Hematopoietic multipotent progenitor cell treated with erythropoietin and hydrocortisone succinate and interleukin-3 and kit ligand, for 8 days (in vitro differentiated cells): ENCODE results near the gene PKNOX1.
"Not testable (repeated sequence)": the region's sequence is repeated elsewhere in the genome, so short reads cannot be mapped to it uniquely, and the experiment has no call there.

Experiments
- DNase-seq: peaks from one replicate; pipeline ENCODE4 v3.0.0-alpha.2; 2015

PKNOX1 gene

DNA sequence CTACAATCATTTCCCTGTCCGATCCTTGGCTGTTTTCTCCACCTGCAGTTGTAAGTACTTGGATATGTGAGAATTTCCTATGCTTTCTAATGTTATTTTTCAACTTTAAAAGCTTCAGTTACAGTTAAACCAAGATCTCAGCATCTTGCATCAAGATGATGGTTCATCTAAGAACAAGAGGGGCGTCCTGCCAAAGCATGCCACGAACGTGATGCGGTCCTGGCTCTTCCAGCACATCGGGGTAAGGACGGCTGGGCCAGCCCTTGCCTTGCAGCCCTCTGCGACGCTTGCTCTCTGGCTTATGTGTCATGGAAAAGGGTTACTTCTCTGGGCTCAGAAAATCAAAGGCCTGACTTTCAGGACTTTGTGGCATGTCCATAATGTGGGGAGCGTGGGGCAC lies 46.8 kb downstream of the PKNOX1 start:
- DNase-seq = no peak

DNA sequence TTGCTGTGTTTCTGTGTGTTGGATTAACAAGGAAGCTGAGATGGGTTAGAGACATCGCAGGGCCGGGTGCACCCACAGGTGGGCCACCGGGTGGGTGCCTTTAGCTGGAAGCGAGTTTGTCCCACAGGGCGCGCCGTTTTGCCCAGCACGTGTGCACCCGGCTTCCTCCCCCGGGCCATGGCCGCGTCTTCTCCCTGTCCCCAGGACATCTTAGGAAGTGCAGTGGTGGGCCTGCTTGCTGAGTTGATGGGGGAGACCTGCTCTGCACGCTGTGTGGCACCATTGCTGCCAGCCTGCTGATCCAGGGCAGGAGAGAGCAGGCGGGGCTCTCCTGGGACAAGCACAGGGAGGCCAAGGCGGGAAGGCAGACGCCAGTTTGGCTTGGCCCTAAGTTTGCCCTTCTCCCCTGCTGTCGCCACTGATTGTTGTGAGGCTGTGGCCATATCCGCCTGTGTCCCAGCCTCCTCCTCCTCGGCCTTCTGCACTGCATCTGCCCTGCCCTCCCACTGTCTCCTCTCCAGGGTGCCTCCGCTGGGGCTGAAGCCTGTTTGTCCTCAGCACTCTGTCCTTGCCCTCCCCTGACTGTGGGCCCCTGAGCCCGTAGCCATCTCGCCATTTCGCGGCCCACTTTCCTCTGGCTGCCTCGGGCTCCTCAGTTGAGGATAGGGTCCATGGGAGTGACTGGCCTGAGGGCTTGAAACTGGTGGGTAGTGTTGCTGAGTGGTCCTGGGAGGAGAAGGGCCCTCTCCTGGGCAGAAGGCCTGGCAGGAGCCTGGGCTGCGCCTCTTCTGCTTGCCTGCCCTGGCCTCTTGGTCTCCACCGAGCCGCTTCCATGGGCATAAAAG lies 47.6 kb downstream of the PKNOX1 start:
- no peak for DNase-seq

DNA sequence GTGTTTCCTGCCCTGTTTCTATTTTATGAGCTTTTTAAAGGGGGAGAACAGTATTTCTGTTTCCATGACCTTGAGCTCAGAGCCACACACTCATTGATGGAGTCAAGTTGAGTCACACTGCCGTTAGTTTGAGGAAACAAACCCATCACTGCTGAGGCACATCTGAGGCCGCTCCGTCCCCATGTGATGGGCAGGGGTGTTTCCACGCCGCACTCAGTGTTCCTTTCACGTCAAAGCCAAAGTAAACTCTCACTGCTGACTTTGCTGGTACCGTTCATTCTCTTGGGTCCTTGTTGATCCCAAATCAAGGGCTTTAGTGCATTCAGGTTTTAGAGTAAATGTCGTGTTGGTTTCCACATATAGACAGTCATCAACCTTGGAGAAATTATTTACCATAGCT lies 48.8 kb downstream of the PKNOX1 start:
- no peak for DNase-seq

DNA sequence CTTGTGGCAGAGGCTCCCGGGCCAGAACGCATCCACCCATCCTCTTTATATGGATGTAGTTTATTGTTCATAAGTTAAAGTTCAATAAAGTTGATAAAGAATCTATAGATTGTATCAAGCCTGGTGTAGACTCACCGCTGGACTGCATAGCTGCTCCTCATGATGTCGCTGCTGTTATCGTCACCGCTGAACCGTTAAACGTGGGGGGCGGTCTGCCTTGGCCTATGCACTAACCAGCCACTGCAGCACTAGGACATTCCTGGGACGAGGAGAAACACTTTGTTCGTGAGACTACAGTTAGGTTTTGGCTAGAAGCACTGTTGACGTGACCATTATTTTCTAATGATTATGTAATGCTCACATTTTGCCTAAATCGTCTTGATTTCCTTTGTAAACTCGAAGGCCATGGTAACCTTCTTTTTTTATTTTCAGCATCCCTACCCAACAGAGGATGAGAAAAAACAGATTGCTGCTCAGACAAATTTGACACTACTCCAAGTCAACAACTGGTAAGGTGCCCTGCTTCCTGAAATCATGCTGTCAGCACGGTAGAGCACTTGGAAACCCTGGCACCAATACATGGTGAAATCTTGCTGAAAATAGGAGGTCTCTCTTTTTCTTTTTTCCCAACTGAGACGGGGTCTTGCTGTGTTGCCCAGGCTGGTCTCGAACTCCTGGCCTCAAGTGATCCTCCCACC lies 50.2 kb downstream of the PKNOX1 start:
- DNase-seq = no peak

DNA sequence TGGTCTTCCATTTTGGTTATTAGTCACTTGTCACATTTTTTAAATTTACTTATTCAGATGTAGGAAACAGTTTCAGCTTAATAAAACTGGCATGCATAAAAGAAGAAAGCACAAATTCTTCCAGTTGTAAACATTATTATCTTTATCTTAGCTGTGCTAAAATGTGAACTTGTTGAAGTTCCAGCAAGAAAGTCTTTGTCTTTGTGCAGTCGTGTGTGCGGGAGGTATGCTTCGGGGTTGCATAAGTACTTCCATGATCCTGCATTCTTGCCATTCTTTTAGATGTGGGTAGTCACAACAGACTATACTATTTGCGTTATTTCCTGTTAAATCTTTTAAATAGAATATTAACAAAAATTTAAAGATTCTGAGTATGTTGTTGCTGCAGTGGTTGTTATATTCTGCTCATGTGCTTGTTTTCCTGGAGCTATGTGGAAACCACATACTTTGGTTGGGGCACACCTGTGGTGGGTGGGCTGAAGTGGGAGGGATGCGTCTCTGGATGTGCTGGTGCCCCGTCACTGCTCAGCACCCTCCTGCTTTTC lies 51.3 kb downstream of the PKNOX1 start:
- no peak for DNase-seq

DNA sequence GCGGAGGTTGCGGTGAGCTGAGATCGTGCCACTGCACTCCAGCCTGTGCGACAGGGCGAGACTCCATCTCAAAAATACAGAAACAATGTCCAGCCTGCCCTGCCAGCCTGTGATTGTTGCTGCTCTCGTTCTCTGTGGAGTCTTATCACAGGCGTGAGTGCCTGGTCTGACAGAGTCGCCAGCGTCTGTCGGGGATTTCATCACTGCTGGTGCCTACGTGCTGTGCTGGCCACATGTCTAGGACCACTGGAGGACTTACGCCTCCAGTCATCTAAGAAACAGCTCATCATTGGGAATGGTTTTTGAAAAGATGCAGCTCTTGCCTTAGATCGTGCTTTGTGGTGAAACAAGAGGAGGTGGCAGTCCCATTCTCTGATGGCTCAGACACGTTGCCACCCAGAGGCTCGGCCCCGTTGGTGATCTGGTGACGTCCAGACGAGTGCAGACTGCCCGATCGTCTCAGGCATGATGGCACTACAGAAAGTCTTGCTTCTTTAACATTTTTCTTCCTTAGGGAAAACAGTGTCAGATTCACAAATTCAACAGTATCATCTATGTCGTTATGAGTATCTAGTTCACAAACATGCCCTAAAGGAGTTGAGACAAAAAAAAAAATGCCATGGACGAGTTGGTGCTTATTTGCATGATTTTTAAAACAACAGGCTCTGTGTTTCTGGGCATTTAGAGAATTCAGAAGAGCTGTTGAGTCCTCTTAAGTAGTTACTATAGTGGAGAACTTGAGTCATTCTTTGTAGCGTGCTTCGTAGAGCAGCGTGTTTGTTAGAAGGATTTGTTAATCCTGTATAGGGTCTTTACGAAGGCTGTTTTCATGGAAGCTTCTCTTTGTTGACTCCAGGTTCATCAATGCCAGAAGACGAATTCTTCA lies 53.7 kb downstream of the PKNOX1 start:
- DNase-seq = no peak

DNA sequence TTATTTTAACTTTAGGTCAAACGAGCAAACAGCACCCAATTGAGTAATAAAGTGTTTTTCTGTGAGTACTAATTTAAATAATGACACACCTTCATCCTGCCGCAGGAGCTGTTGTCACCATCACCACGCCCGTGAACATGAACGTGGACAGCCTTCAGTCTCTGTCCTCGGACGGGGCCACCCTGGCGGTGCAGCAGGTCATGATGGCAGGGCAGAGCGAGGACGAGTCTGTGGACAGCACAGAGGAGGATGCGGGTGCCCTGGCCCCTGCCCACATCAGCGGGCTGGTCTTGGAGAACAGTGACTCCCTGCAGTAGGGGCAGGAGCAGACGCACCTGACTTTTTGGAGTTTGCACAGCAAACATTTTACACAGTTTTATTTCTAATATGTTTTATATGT lies 55.4 kb downstream of the PKNOX1 start:
- DNase-seq = no peak

DNA sequence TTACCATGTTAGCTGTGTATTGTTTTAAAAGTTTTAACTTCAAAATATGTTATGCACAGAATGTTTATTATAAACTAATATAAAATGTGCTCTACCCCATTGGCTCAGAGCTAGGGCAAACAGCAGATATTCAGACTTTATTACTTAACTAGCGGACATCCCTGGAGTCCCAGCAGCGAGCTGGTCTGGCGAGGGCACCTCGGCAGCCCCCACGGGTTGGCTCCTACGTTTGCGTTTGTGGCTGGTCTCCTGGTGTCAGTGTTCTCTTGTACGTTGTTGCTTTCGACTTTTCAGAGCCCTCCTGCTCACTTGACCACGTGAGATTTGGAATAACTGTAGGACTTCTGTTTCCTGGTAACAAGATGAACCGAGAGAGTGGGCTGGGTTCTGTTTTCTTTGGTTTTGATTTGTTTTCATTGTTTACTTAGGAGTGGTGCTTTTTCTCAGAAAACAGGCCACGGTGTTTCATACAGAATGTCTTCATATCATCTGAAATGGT lies 56.8 kb downstream of the PKNOX1 start:
- DNase-seq = no peak

DNA sequence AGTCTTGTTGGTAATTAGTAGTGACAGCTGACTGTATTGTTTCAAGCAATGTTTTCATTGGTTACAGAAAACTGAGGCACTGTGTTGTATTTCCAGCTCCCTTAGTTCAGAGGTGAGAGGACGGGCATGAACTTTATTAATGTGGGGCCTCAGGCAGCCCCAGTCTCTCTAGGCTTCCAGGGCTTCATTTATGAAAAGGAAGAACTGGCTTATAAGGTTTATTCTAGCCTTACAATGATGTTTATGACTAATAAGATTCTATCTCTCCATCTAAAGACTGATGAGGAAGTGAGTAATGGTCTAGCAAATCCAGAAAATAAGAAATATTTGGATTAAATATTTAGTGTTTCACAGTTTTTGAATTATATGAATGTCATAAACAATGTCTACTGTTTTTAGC lies 59.7 kb downstream of the PKNOX1 start:
- DNase-seq = no peak

DNA sequence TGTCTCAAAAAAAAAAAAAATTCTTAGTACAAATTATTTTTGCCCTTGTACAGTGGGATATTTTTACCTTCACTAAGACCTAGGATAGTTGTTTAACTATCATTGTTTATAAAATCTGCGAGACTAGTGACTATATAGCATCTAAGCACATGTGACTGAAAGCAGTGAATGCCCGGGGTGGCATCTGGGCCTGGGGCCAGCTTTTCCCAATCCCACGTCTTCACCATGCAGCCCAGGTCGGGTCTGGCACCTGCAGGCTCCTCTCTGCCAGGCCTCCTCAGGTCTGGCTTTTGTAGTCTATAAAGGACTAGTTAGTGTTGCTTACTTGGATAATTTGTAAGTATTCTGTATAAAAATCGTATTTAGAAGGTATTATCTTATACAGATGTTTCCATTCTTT lies 60.5 kb downstream of the PKNOX1 start:
- DNase-seq = no peak

DNA sequence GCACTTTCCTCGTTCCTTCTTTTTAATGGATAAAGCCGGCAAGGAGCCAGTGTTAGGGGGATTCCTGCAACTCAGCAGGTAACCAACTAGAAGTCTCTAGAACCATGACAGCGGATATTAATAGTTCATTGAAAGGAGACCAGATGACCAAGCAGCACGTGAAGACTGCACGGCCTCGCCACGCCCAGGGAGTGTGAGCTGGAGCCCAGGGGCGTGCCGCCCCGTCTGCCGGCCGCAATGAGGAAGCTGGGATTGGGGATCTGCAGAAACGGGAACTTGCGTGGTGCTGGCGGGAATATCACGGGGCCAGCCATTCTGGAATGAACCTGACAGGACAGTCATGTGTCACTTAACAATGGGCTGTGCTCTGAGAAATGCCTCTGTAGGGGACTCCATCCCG lies 62.5 kb downstream of the PKNOX1 start:
- DNase-seq = not testable (repeated sequence)

DNA sequence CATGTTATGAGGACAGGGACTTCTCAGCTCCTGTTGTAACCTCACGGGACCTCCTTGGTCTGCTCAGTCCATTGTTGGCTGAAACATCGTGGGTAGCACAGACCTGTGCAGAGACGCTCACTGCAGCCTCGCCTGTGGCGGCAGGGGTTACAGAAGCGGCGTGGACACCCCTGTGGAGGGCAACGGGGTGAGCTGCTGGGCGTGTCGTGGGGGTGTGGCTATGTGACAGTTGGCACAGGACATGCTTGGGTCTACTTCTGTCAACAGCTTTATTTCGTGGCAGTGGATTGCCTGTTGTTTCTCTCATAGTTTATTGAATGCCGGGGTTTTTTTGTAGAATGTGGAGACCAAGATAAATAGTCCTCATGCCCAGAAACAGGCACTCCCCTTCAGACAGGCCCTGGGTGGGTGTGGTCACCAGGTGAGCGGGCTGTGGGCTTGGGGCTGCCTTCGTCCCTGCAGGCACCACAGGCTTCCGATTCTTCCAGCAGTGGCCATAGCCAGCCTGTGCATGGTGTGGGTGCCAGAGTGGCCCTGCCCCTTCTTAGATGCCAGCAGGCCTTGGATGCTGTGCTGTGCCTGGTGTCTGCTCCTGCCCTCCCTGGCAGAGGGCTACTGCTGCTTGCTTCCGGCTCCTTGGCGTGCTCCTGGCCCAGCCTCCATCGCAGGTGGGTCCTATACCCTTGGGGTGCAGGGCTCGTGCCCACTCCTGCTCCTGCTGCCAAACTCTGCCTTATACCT lies 63.7 kb downstream of the PKNOX1 start:
- DNase-seq = not testable (repeated sequence)

DNA sequence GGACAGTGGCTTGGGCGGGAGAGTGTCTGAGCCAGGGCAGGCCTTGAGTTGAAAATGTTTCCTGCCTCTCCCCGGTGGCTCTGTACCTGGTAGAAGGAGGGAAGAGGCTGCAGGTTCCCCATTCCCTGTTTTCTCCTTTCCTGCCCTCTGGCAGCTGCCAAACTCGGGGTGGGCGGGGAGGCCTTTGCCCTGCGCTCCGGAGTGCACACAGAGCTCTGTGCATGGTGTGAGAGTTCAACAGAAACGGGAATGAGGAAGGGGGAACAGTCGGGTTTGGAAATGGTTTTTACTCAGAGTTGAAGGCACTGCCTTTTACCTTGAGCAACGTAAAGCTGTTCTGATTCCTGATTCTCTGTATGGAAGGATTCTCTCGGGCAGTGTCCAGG lies 64.3 kb downstream of the PKNOX1 start:
- DNase-seq = not testable (repeated sequence)

DNA sequence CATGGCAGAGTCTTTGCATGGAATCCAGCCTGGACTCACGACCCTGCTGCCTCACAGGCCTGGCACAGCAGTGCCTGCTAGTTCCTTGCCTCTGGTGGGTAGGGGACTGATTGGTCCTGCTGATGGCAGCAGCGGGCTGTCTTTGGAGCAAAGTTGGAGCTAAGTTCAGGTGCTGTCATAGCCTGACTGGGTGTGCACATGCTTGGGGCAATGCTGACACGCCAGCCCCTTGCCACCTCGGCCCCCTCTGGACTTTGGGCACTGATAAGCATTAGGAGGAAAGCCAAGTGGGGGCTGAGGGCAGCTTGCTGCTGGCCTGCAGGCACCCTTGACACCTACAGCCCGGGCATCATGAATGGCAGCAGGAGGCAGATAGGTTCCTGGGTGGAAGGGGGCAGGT lies 67.8 kb downstream of the PKNOX1 start:
- not testable (repeated sequence) for DNase-seq

DNA sequence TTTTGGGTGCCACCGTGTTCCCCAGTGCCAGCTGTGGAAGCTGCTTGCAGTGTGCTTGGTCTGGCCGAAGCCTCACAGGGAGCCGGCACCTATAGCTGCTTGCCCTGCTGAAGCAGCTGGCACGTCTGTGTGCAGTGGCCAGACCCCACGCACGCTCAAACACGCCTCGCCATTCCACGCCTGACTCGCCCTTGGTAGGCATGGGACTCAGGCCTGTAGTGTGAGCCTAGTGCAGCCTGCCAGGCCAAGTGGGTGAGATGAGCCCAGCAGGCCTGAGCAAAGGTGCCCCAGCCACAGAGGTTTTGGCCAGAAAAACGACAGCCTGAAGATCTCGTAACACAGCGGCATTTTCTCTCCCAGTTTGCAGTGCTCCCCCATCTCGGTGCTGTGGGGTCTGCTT lies 68.9 kb downstream of the PKNOX1 start:
- DNase-seq = not testable (repeated sequence)

DNA sequence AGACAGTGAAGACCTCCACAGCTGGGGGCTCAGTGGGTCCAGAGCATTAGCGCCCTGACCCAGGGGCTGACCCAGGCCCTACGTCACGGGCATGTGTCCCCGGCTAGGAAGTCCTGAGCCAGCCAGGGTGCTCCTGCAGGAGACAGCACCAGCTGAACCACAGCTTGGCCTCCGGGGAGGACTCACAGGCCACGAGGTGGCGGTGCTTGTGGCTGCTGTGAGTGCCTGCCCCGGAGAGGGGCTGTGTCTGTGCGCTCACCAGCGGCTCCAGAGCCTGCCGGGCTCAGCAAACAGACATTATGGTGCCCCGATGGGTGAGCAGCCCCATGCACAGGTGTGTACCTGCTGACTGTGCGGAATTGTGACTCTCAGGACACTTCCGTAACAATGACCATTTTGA lies 70.2 kb downstream of the PKNOX1 start:
- not testable (repeated sequence) for DNase-seq

DNA sequence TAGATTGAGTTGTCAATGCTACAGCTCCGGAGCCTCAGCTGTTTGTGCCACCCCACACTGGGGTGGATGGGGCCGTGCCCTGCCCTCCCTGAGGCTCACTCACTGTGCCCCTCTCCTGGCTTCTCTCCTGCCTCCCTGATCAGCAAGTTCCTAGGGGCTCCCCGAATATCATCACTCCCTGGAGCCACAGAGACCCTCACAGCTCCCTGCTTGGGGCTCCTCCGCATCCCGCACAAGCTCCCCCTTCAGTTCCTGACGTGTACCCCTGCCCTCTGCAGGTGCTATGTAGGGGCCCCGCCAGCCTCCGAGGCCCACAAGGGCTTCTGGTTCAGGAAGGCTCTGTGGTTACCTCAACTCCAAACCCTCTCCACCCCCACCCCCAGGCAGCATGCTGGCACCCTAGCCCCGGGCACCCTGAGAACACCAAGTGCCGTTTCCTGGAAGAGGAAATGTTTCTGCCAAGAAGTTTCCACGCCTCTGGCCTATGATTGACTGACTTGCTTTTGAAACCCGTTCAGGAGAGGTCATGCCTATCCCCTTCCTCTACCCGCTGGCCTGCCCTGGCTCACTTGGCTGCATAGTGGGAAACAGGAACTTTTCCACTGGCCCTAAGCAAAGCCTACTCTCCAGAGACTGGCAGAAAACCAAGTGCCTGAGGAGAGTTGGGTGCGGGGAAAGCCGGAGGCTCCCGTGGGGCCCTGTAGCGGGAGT lies 71.0 kb downstream of the PKNOX1 start:
- not testable (repeated sequence) for DNase-seq

DNA sequence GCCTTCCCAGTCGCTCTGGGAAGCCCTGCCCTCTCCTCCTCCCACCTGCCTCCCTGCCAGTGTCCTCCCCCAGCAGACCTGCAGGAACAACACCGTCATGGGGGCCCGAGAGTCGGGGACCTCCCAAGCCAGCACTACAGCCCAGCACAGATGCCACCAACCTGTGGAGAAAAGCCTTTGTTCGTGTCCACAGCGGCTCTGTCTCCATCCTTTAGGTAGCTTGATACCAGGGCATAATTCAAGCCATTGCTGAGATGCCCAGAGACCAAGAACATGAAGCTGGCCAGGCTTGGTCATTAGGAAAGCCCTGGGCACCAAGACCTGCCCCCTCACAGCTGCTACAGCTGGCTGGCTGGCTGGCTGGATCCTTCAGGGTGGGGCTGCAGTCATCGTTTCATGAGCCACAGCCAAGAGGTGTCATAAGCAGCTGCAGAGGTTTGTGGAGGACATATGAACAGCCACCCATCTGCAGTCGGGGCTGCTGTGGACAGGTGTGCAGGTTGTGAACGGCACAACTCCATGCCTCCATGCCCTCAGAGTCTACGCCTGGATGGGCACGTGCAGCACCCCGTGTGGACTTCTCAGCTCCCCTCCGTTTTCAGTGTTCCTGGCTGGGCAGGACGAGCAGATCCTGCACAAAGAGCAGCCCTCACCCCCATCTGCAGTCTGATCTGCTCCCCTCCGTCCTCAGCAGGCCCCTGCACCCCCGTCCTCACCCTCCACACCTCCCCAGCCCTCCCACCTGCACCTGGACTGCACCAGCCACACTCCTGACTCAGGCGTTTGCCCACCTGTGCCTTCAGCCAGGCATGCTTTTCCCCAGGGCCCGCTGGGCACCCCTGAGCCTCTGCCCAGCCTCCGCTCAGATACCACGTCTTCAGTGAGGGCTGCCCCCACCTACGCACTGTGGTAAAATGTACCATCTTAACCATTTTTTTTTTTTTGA lies 71.8 kb downstream of the PKNOX1 start:
- DNase-seq = not testable (repeated sequence)

DNA sequence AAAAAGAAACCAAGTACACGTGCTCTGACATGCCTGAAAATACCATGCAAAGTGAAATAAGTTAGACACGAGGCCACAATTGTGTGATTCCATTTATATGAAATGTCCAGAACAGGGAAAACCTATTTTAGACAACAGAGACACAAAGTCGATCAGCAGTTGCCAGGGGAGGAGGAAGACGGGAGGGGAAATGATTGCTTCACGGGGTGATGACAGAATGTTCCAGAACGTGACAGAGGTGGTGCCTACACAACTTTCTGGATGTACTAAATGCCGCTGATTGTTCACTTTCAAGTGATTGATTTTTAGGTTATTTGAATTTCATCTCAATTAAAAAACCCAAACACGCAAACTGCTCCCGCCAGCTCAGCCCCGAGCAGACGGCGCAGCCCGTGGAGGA lies 78.8 kb downstream of the PKNOX1 start:
- not testable (repeated sequence) for DNase-seq

DNA sequence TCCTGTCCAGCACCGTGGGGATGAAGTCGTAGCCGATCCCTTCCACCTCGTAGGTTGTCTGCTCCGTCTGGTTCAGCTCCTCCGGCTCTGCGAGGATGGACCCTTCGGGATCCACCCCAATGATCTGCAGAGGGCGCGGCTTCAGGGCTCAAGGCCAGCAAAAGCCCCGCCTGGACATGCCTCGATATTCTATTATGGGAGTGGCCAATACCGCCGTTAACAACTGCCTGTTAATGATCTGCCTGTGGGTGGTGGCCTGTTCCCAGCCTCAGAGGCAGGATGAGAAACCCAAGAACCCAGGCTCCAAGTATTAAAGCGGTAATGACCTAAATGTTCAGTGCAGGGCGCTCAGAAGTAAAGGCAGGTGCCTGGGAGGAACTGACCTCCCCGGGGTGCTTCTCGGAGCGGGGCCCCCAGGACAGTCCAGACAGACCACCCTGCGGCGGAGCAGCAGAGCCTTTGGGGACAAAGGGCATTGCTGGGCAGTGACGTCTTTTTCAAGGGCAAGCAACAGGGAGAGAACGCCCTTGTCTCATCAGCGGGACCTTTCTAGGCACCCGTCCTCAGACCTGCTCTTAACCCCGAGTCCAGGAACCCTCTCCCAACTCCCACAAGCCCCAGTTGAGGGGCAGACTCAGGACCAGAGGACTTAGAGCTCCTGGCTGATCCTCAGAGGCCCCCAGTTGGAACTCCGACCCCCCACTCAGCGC lies 88.7 kb downstream of the PKNOX1 start:
- not testable (repeated sequence) for DNase-seq
